HG02610 (cell line): Measurements from ENCODE around the gene SSTR5.
"Not testable (repeated sequence)": the region's sequence is repeated elsewhere in the genome, so short reads cannot be mapped to it uniquely, and the experiment has no call there.

Experiments used
- ATAC-seq: cut with Tn5 transposase; IDR thresholded peaks from one replicate; pipeline ENCODE4 v1.9.1; 2021; ENCODE audit warnings: mild to moderate bottlenecking, moderate library complexity; ENCODE audit not compliant: unreplicated experiment

The SSTR5 gene

GRCh38 chr16:1089822-1090619, 17.5 kb downstream of the SSTR5 start:
- no peak for ATAC-seq

GRCh38 chr16:1090620-1091587, 18.4 kb downstream of the SSTR5 start:
- no peak for ATAC-seq

- no peak for ATAC-seq
Observed at GRCh38 chr16:1091992-1092552, 19.5 kb downstream of the SSTR5 start.

- not testable (repeated sequence) for ATAC-seq
Observed at GRCh38 chr16:1092685-1093283, 20.2 kb downstream of the SSTR5 start.

GRCh38 chr16:1093284-1094123, 21.0 kb downstream of the SSTR5 start:
- ATAC-seq = no peak

GRCh38 chr16:1094124-1094479, 21.6 kb downstream of the SSTR5 start:
- ATAC-seq = no peak

GRCh38 chr16:1094601-1095449, 22.3 kb downstream of the SSTR5 start:
- ATAC-seq = no peak

GRCh38 chr16:1095450-1096168, 23.1 kb downstream of the SSTR5 start:
- ATAC-seq = no peak

GRCh38 chr16:1096169-1097082, 23.9 kb downstream of the SSTR5 start, which contains the start of gene C1QTNF8:
TSS of gene C1QTNF8 (minus strand) at chr16:1096244. CDS start at chr16:1094922, 1,322 bp downstream.
- no peak for ATAC-seq

GRCh38 chr16:1097156-1097555, 24.6 kb downstream of the SSTR5 start:
- no peak for ATAC-seq

GRCh38 chr16:1097800-1098199, 25.3 kb downstream of the SSTR5 start:
- ATAC-seq = no peak

- no peak for ATAC-seq
Observed at GRCh38 chr16:1098266-1098991, 25.9 kb downstream of the SSTR5 start.

- ATAC-seq = no peak
Observed at GRCh38 chr16:1099189-1100083, 26.9 kb downstream of the SSTR5 start.

- no peak for ATAC-seq
Observed at GRCh38 chr16:1100084-1100800, 27.7 kb downstream of the SSTR5 start.

GRCh38 chr16:1101133-1101532, 28.6 kb downstream of the SSTR5 start:
- ATAC-seq = no peak
